Measurements from ENCODE around the gene AQR.
A peak's percentile ranks its signal among the peaks of the same experiment; 100 is the strongest.

Gene AQR

DNA sequence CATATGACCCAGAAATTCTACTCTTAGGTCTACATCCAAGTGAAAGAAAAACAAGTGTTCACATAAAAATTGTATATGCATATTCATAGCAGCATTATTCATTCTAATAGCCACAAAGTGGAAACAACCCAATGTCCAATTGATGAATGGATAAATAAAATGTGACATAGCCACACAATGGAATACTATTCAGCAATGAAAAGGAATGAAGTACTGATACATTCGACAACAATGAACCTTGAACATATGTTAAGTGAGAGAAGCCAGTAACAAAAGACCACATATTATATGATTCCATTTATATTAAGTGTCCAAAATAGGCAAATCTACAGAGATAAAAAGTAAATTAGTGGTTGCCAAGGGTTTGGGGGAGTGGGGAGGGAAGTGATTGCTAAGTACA lies 104.0 kb downstream of the AQR start:
- no peak for TF ChIP-seq GATA2 (IDR thresholded peaks at IDR 0.05; ENCODE audit: low read depth, low read length)
- TF ChIP-seq GATA3 (IDR thresholded peaks at IDR 0.05; ENCODE audit: low read depth, low read length), result no peak

DNA sequence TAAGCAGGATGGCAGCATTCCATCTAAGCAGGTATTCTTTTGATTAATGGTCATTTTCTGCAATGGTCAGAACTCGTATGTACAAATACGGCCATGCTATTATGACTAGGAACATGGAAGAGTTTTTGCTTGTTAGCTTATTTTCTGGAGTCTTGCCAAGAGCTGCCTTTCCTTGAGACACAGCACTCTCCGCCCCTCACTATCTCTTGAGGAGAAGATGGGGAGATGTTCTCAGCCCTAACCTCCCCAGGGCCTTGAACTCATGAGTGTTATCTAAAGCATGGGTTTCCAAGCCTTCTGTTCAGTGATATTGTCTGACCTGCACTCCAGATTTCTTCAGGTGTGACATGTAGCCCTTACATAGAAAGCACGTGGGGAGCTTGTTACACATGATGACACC lies 108.3 kb downstream of the AQR start:
- TF ChIP-seq GATA2 (IDR thresholded peaks at IDR 0.05; ENCODE audit: low read depth, low read length) (no peak), GATA3 (IDR thresholded peaks at IDR 0.05; ENCODE audit: low read depth, low read length) (no peak)

DNA sequence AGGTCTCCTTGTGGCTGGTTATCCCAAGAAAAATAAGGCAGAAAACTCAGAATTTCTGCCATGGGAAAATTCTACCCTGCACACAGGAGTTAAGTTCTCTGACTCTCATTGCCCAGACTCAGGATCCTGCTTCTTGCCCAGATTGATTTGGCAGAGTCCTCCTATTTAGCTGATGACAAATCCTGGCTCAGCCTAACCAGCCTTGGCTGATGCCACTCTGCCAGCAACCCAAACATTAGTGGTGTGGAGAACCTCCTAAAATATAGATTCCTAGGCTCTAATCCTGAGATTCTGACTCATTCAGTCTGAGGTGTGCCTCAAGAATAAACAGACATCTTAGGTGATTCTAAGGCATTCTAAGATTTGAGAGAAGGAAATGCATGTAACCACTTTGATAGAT lies 113.6 kb downstream of the AQR start:
- no peak for TF ChIP-seq GATA2 (IDR thresholded peaks at IDR 0.05; ENCODE audit: low read depth, low read length)
- TF ChIP-seq GATA3 (IDR thresholded peaks at IDR 0.05; ENCODE audit: low read depth, low read length), result no peak

DNA sequence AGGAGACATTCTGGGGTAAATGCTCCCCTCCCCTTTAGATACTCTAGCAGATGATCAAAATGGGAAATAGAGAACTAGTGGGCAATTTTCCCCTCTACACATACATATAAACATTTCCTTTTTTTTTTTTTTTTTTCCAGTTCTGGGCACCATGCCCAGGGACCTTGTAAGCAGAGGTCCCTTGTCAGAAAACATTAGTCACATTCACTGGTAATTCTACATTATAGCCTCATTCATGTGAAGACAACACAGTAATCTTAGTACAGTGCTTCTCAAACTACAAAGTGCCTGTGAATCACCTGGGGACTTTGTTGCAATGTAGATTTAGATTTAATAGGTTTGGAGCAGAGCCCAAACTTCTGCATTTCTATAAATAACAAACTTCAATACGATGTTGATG lies 114.1 kb downstream of the AQR start:
- TF ChIP-seq GATA2 (IDR thresholded peaks at IDR 0.05; ENCODE audit: low read depth, low read length) (no peak), GATA3 (IDR thresholded peaks at IDR 0.05; ENCODE audit: low read depth, low read length) (no peak)

DNA sequence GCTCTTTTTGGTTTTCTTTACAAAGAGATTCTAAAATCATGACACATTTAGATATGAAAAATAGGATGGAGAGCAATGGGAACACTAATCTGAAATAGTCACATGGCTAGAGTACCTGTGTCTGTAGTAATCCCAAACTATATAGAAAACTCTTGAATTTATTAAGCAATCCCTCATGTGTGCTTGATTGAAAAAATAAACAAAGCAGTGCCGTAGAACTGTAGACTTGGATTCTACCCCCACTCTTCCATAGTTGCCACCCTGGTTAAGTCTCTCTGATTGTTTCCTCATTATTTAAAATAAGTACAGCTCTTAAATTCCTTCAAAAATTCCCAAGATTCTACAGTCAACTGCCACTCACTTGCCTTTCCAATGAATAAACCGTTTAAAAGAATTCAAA lies 115.3 kb downstream of the AQR start:
- TF ChIP-seq GATA3 (IDR thresholded peaks at IDR 0.05; ENCODE audit: low read depth, low read length) (no peak), GATA2 (IDR thresholded peaks at IDR 0.05; ENCODE audit: low read depth, low read length) (no peak)

DNA sequence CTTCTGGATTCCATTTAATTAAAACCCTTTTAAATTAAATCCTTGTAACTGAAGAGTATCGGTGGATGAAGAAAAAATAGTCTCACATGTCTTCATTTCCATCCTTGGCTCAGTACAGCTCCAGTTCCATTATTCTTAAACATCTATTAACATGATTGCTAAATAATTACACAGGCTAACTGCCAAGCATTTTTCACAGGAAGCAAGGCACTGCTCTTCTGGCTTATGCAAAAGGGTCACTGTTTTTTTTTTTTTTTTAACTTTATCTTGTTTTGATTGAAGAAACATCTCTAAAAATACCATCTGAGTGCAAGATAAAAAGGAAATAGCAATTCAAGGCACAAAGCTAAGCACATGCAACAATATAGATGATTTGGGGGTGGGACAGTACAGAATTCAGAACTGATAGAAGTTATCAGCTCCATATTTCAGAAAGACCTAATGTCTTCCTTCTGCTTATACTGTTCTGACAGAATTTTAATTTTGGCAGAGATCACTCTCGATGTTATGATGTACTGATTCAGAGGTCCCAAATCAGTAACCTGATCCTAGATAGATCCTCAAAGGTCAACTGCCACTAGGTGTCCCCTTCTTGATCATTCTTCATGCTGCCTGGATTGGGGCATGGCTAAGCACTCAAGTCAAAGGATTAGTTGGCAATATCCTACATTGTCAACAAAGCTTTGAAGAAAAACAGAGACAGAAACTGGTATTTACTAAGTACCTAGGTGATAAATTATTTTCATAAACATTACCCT lies 116.4 kb downstream of the AQR start:
- TF ChIP-seq GATA3 (IDR thresholded peaks at IDR 0.05; ENCODE audit: low read depth, low read length) (no peak), GATA2 (IDR thresholded peaks at IDR 0.05; ENCODE audit: low read depth, low read length) (no peak)

DNA sequence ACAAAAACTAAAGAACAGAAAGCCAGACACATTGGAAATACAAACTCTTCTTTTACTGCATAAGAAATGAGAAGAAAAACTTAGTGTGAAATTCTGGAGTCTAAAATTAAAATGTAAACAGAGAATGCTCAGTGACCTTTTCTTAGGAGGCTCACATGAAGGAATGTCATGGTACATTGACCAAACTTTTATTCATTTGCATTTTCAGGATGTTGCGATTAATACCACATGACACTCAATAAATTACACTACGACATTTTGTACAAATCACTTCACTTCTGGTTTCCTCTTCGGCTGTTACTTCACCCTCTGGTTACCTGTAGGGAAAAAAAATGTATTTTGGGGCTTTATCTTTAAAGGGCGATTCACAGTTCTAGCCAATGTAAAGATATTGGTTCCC lies 117.8 kb downstream of the AQR start:
- TF ChIP-seq GATA3 (IDR thresholded peaks at IDR 0.05; ENCODE audit: low read depth, low read length) (no peak), GATA2 (IDR thresholded peaks at IDR 0.05; ENCODE audit: low read depth, low read length) (no peak)

DNA sequence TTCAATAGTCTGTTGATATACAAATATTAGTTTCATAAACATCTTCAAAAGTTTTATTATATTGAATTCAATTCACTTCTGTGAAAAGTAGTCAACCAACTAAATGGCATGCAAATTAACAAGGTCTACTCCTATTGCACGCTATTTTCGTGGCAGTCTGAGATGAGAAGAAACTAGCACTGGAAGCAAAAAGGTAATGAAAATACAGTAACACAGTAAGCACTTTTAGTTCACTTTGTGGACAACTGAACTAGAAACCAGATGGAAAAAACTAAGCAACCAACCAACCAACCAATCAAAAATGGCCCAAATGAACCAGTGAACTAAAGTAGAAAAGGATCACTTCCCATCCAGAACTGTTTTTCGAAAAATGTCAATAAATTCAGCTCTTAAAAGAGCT lies 118.5 kb downstream of the AQR start:
- TF ChIP-seq GATA3 (IDR thresholded peaks at IDR 0.05; ENCODE audit: low read depth, low read length), result no peak
- TF ChIP-seq GATA2 (IDR thresholded peaks at IDR 0.05; ENCODE audit: low read depth, low read length), result no peak

DNA sequence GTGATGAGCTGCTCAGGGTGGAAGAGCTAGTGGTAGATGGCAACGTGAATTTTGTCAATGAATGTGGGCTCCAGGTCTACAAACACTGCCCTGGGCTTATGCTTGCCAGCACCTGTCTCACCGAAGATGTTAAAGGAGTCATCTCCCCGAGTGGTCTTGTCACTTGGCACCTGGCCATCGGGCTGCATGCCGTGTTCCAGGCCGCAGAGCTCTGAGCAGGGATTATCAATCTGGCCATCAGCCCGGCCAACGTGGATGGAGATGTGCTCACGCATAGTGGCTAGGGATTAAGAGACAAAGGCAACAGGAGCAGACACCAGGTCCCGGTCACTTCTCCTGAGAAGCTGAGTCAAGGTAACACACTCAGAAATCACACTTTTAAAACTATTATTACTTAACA lies 119.4 kb downstream of the AQR start:
- TF ChIP-seq GATA3 (IDR thresholded peaks at IDR 0.05; ENCODE audit: low read depth, low read length), result peak; percentile 37; the same call in 1 of the 2 replicates
- TF ChIP-seq GATA2 (IDR thresholded peaks at IDR 0.05; ENCODE audit: low read depth, low read length), result peak; percentile 94

DNA sequence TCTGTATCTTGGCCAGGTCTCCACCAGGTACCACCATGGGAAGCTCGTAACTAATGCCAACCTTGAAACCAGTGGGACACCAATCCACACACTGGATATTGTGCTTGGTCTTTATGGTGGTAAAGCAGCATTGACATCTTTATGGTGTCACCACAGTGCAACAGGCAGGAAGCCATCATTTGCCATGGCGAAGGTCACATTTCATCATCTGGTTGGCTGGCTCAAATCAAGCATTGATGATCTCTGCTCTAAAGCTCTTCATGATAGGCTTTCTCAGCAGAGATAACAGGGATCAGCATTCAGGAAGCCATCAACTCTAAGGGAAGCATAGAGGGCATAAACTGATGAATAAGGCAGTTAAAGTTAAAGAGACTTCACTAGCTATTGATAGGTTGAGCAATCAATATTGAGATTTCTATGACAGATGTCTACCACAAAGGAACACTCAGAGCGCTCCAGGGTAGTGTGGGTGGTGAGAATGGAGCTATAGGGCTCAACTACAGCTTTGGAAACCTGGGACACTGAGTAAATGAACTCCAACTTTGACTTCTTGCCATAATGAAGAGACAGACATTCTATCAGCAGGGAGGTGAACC lies 120.1 kb downstream of the AQR start:
- TF ChIP-seq GATA2 (IDR thresholded peaks at IDR 0.05; ENCODE audit: low read depth, low read length) (no peak), GATA3 (IDR thresholded peaks at IDR 0.05; ENCODE audit: low read depth, low read length) (no peak)

DNA sequence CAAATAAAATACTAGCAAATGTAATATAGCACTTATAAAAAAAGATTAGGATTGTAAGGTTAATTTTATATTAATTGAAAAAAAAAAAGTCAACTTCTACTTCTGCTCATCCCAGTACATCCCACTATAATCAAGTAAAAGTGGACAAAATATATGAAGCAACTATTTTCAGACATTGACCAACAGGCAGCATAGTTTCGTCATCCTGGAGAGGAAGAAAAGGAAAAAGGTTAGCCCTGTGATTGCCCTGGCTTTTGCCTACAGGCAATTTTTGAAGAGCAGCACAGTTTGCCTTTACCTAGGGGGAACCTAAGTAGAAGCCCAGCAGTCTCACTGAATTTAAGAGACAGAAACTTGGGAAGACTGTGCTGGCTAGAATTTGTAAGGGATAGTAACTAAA lies 121.9 kb downstream of the AQR start:
- TF ChIP-seq GATA2 (IDR thresholded peaks at IDR 0.05; ENCODE audit: low read depth, low read length) (no peak), GATA3 (IDR thresholded peaks at IDR 0.05; ENCODE audit: low read depth, low read length) (no peak)

DNA sequence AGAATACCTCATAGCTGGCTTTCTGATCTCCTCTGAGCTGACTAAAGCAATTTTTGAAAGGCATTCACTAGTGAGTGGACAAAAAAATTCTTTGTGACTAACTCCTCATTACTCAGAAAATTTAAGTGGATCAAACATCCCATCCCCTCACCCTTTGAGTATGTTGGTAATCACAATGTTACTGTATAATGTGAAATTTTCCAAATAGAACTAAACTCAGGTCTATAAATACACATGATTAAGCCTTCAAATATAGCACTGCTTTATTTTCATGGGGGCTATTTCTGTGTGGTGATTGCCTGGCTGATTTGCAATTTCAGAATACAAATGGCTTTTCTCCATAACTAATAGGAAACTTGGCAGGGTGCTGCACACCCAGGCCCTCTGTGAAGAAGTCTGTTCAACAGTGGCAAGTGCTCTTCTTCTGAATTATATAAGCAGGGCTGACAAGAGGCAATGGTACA lies 128.2 kb downstream of the AQR start:
- no peak for TF ChIP-seq GATA2 (IDR thresholded peaks at IDR 0.05; ENCODE audit: low read depth, low read length)

DNA sequence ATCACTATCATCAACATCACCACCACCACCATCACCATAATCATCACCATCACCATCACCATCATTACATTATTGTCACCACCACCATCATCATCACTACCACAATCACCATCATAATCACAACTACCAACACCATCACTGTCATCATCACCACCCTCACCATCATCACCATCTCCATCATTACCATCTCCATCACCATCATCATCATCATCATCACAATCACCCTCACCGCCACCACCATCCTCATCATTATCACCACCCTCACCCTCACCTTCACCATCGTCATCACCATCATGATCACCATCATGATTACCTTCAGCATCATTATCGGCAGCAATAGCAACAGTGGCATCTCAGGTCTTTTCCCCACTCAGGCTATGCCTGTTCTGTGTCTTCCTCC lies 131.3 kb downstream of the AQR start:
- no peak for TF ChIP-seq GATA3 (IDR thresholded peaks at IDR 0.05; ENCODE audit: low read depth, low read length)
- TF ChIP-seq GATA2 (IDR thresholded peaks at IDR 0.05; ENCODE audit: low read depth, low read length), result no peak

DNA sequence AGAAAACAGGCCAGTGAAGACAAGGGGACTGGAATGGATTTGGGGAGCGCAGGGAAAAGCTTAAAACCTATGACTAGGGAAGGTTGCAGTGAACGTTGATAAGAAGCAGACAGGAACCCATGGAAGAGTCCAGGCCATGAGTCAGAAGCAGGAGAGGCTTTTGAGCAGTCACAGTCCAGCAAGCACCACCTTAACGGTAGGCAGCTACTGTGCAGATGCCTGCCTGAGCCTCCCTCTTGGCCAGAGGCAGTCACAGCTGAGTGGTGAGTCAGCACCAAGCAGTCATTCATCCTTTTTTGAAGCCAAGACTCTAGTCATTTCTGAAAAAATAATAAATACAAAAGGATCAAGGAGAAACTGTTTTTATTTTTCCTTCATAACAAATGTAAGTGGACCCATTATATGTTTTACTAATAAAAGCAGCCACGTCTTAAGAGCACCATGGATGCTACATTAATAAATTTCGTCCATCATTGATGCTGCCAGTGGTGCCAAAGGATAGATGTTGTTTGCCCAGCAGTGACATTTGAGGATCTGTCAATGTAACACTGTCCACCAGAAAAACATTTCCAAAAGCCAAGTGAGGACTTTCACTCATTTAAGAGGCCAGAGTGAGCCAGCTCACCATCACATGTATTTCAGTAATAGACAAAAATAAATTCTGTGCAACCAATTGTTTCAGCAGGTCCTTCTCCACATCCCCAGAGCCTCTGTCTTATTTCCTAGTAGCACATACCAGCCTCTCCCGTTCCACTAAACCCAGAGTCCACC lies 132.1 kb downstream of the AQR start:
- TF ChIP-seq GATA2 (IDR thresholded peaks at IDR 0.05; ENCODE audit: low read depth, low read length) (no peak), GATA3 (IDR thresholded peaks at IDR 0.05; ENCODE audit: low read depth, low read length) (no peak)

Measured in SH-SY5Y (cell line).